NCI-H748 treated with DMSO at 0.1 percent for 48 hours (cell line): ENCODE results near the gene KRTAP4-8.
"Not testable (repeated sequence)": the region's sequence is repeated elsewhere in the genome, so short reads cannot be mapped to it uniquely, and the experiment has no call there.

ENCODE experiments used
- DNase-seq: peaks from one replicate; lab custom pipeline; 2025; lab: John Stamatoyannopoulos, UW

The KRTAP4-8 gene

DNA sequence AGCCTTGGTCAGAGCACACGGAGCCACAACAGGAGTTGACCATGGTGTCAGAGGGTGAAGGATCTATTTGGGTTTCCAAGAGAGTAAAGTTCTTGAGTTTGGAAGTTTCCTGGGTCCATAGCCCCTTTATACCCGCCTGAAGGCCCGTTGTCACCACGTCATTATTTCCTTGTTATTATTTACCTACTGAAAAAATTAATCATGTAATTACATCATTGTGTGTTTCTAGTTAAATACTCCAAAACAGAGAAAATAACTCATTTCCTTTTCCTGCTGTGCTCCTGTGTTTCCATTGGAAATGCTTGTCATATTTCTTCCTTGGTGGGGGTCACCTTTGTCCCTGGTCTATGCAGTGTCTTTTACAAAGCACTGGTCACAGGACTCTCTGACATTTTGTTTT is at the start of gene KRTAP4-8:
KRTAP4-8 (minus strand) TSS at position 101 of the 400 bp plus-strand sequence; CDS start at position 43, 58 bp downstream.
- DNase-seq = no peak

GRCh38 chr17:41145261-41145660 is 47.3 kb upstream of the KRTAP4-8 start:
- DNase-seq = no peak

- DNase-seq = no peak
Measured at GRCh38 chr17:41144846-41145245, 46.9 kb upstream of the KRTAP4-8 start.

DNA sequence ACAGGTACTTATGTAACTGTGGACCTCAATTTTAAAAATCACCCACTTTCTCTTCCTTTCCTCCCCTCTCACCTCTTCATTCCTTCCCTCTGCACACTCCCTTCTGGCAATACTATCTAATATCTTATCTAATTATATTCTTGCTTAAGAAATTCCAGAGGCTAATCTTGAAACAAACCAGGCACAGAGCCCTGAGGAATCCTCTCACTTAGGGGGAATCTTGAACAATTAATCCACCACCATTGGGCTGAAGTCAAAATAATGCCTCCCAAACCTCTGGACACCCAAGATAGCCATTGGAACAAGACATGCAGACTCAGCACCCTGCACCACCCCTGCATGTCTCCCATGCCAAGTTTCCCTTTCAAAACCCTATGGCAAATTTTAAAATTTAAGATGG is 43.4 kb upstream of the KRTAP4-8 start:
- DNase-seq = no peak

DNA sequence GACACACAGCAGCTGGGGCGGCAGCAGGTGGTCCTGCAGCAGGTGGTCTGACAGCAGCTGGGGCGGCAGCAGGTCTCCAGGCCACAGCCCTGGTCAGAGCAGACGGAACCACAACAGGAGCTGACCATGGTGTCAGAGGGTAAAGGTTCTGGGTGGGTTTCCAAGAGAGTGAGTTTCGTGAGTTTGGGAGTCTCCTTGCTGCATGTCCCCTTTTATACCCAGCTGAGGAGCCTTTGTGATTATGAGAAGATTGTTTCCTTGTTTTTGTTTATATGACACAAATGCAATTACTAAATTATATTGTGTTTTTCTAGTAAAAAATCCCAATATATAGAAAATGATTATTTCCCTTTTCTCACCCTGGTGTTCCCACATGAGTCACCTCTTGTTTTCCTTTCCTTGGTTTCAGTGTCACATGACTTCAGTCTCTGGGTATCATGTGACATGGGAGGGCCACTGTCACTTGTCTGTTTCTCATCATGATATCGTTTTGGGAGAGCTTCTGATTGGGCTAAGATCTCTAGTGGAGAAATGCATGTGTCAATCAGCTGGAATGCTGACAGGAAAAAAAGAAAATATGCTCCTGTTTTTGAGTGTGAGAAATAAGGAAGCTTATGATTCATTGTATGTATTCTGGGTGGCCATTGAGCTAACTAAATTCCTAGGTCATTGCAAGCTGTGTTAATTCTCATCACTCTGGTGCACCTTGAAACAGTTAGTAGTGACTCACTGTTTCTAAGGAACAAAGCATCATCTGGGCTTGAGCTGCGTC is 42.6 kb upstream of the KRTAP4-8 start, which contains the start of gene KRTAP4-6:
KRTAP4-6 (minus strand) TSS at position 185 of the 772 bp plus-strand sequence; CDS start at position 128, 57 bp downstream.
- no peak for DNase-seq

- not testable (repeated sequence) for DNase-seq
Measured at GRCh38 chr17:41139865-41140264, 41.9 kb upstream of the KRTAP4-8 start.

- DNase-seq = no peak
Measured at GRCh38 chr17:41133880-41134735, 36.2 kb upstream of the KRTAP4-8 start.

DNA sequence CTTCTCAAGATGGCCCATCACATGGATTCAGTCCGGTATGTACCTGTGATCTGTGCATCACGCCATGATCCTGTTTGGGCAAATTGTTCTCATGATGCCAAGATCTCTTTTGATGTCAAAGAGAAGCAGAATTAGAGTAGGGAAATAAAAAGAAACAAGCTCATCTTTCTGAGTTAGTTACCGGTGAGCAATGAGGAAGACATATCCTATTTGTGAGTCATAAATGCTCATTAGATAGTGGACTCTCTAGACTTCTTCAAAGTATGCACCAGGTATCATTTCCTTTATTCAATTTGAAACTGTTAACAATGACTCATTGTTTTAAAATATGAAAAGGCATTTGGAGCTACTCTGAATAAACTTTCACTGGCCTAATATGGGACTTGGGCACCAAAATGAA is 34.0 kb upstream of the KRTAP4-8 start:
- no peak for DNase-seq

GRCh38 chr17:41127371-41127770 is 29.4 kb upstream of the KRTAP4-8 start:
- no peak for DNase-seq

DNA sequence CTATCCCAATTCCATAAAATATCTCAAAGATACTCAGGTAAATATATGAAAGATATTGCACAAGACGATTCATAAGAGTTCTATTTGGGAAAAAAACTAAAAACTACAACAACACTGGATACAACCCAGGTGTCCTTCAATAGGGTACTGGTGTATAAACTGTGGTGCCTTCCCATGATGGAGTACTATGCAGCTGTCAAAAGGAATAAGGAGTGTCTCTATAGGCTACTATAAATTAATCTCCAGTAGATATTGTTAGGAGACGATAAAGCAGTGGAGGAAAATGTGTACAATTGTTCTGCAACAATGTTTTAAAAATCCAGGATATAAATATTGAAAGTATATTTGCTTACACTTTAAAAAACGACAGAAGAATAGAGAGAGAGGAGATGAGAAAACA is 28.5 kb upstream of the KRTAP4-8 start:
- no peak for DNase-seq

DNA sequence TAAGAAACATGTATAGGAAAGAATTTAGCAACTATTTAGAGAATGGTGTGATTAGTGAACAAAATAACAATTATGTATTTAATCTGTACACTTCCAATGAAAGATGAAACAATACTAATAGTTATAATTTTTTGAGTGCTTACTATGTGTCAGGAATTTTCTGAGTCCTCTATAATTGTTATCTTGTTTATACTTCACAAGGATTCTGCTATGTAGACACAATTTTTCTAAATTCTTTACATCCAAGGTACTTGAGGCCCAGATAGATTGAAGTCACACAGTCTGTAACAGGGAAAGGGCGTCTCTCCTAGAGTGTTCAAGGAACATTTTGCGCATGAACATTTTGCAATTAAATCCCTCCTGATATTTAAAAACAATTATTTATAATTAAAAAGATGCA is 27.1 kb upstream of the KRTAP4-8 start:
- no peak for DNase-seq

DNA sequence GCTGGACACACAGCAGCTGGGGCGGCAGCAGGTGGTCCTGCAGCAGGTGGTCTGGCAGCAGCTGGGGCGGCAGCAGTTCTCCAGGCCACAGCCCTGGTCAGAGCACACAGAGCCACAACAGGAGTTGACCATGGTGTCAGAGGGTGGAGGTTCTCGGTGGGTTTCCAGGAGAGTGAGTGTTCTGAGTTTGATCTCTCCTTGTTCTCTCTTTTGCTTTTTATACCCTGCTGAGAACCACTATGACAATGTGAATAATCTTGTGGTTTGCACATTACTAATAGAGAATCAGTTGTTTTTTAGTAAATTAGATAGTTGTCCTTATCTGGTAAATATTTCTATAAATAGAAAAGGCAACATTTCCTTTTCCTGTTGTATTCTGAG is 26.0 kb upstream of the KRTAP4-8 start, which contains the start of gene KRTAP4-12:
KRTAP4-12 (minus strand) TSS at position 192 of the 381 bp plus-strand sequence; CDS start at position 132, 60 bp downstream.
- not testable (repeated sequence) for DNase-seq

- DNase-seq = not testable (repeated sequence)
Measured at GRCh38 chr17:41123292-41123990, 25.5 kb upstream of the KRTAP4-8 start.

GRCh38 chr17:41121742-41122141 is 23.8 kb upstream of the KRTAP4-8 start:
- no peak for DNase-seq

DNA sequence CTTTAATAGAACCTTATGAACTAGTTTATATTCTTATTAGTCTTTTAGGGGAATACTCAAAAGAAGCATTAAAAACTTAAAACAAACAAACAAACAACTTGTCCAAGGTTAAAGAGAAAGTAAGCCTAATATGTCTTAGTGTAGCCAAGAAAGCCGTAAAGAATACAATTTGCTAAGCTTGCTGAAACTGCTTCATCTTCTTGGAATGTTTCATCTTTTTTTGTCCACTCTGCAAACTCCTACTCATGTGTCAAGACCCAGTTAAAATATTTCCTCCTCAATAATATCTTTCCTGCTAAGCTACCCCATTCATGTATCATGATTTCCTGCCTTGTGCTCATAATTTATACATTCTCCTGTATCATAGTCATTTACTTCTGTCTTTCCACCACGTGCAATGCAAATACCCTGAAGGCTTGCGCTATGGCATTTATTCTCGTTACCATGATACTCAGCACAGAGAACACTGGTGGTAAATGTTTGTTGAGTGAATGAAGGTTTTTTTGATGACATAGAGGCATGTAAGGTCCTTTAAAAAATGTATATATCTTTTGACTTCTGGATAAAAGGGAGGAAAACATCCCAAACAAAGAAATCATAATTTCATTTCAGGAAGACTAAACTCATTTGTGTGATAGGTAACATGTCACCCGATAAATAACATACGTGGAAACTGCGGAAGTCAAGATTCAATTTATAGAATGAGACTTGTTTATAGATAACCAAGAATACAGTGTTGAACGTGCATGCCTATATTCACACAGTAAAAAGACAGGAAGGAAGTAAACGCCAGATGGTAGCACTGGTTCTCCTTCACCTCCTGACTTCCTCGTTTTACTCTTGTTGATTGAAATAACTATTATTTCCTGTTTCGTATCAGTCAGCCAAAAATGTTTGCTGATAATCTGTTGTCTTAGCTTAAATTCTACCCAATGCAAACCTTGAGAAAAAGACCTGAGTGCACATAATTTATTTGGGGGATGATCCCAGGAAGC is 22.1 kb upstream of the KRTAP4-8 start:
- DNase-seq = not testable (repeated sequence)

GRCh38 chr17:41118721-41119120 is 20.8 kb upstream of the KRTAP4-8 start:
- no peak for DNase-seq

- DNase-seq = not testable (repeated sequence)
Measured at GRCh38 chr17:41117846-41118386, 20.0 kb upstream of the KRTAP4-8 start, which contains the start of gene KRTAP4-11. TSS of gene KRTAP4-11 (minus strand) at chr17:41118373. CDS start at chr17:41118315, 58 bp downstream.

DNA sequence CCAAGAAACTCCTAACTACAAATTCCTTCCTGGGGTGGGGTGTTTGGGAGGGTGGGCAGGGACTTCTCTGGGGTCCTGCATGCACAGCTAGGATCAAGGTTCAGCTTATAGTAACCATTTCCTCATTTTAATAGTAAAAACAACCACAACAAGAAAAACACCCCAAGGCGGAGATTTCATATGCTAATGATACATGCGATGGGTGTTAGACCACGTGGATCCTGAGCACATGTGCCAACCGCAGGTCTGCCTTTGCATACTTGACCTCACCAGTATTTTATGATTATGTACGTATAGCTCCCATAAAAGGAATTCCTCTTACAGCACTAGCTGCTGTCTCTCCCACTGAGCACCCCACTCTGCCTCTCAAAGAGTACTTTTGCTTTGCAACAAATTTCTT is 18.4 kb upstream of the KRTAP4-8 start:
- DNase-seq = no peak

DNA sequence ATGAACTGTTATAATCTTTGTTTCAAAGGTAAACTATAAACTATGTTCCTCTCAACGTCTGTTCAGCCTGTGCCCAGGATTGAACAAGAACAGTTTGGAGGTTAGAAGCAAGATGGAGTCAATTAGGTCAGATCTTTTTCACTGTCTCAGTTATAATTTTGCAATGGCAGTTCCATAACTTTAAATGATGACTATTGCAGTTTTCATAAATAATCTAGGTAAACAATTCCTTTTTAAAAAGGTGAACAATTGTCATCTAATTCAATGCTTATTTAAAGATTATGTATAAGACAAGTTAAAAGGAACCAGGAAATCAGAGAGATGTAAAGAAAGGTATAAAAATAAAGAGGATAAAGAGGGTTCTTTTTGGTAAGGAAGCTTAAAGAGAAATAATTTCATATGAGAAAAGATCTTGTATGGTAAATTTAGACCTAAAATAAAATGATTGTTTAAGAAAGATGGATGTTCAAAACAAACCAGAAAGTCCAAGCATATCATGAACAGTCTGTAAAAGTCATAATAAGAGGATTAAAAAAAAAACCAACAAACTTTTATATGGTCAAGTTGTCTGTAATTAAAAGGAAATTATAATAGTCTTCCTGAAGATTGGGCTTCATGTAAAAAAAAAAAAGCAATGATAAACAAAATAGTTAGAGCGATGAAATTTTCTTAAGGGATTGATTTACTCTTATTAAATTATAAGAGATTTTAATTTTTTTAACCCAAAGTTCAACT is 13.4 kb upstream of the KRTAP4-8 start:
- DNase-seq = no peak
